Smooth muscle cell (in vitro differentiated cells): ENCODE data around the gene PHF23. TPM values are rescaled to one million over a fixed set of nuclear protein-coding genes. Genes with fewer than 3 reads are reported as not detected.

Source experiments
- DNase-seq: peaks from one replicate; lab custom pipeline; 2025; ENCODE audit not compliant: unreplicated experiment; lab: John Stamatoyannopoulos, UW
- H2AFZ ChIP-seq: fragments of 200-600 bp; sonication (generic); 2 replicates; pipeline ENCODE4 v1.6.0; 2016; ENCODE audit warnings: antibody characterized with exemption, low read depth, mild to moderate bottlenecking
- H3F3A ChIP-seq: fragments of 200-600 bp; sonication (generic); 2 replicates; pipeline ENCODE4 v1.6.0; 2017; ENCODE audit warnings: antibody characterized with exemption, low read depth
- H3K27ac ChIP-seq: fragments of 200-600 bp; sonication (generic); 2 replicates; pipeline ENCODE4 v1.5.1; 2016; ENCODE audit warnings: low read depth, mild to moderate bottlenecking
- H3K27me3 ChIP-seq: fragments of 200-600 bp; sonication (generic); 2 replicates; pipeline ENCODE4 v1.6.1; 2016; ENCODE audit warnings: low read depth, mild to moderate bottlenecking
- H3K36me3 ChIP-seq: fragments of 200-600 bp; sonication (generic); 2 replicates; pipeline ENCODE4 v1.5.1; 2016; ENCODE audit warnings: low read depth
- H3K4me1 ChIP-seq: fragments of 200-600 bp; sonication (generic); 2 replicates; pipeline ENCODE4 v1.5.1; 2016; ENCODE audit warnings: low read depth
- H3K4me2 ChIP-seq: fragments of 200-600 bp; sonication (generic); 2 replicates; pipeline ENCODE4 v1.6.0; 2016; ENCODE audit warnings: mild to moderate bottlenecking
- H3K4me3 ChIP-seq: fragments of 200-600 bp; sonication (generic); 2 replicates; pipeline ENCODE4 v1.5.1; 2016; ENCODE audit warnings: mild to moderate bottlenecking
- H3K79me2 ChIP-seq: fragments of 200-600 bp; sonication (generic); 2 replicates; pipeline ENCODE4 v1.6.0; 2016; ENCODE audit warnings: low read depth, mild to moderate bottlenecking
- H3K9ac ChIP-seq: fragments of 200-600 bp; sonication (generic); 2 replicates; pipeline ENCODE4 v1.6.0; 2016; ENCODE audit warnings: low read depth
- H3K9me3 ChIP-seq: fragments of 200-600 bp; sonication (generic); replicated peaks from 2 replicates; pipeline ENCODE4 v1.5.1; 2016; ENCODE audit warnings: low read depth
- H4K20me1 ChIP-seq: fragments of 200-600 bp; sonication (generic); 2 replicates; pipeline ENCODE4 v1.6.0; 2016; ENCODE audit warnings: low read depth
- WGBS: methylation state at CpG from one replicate; pipeline ENCODE4 v1.1.7; 2016; ENCODE audit warnings: low lambda C conversion rate; 5-methylcytosine and 5-hydroxymethylcytosine counted together
- polyA plus RNA-seq: library from polyadenylated mRNA; unstranded; fragments of >200 nt; fragmentation: Nextera tagmentation; extraction: Ambion mirVana; gene quantifications from 2 replicates; pipeline ENCODE4 v1.2.1, GENCODE V29; 2016
- total RNA-seq: library from RNA; depleted of rRNA; stranded (reverse); fragments of >200 nt; gene quantifications from 2 replicates; pipeline ENCODE4 v1.2.3, GENCODE V29; 2014
- TF ChIP-seq, protein P1 (sequence below): fragments of 200-600 bp; sonication (generic); IDR thresholded peaks from 2 replicates; pipeline ENCODE4 v1.5.1; 2017; ENCODE audit warnings: borderline replicate concordance, mild to moderate bottlenecking, antibody characterized with exemption; ENCODE audit not compliant: insufficient read depth, poor library complexity, severe bottlenecking

Gene PHF23
- total and polyA plus RNA-seq, 2 experiments from 2014 or later, result 33.8 to 48.5 TPM

DNA sequence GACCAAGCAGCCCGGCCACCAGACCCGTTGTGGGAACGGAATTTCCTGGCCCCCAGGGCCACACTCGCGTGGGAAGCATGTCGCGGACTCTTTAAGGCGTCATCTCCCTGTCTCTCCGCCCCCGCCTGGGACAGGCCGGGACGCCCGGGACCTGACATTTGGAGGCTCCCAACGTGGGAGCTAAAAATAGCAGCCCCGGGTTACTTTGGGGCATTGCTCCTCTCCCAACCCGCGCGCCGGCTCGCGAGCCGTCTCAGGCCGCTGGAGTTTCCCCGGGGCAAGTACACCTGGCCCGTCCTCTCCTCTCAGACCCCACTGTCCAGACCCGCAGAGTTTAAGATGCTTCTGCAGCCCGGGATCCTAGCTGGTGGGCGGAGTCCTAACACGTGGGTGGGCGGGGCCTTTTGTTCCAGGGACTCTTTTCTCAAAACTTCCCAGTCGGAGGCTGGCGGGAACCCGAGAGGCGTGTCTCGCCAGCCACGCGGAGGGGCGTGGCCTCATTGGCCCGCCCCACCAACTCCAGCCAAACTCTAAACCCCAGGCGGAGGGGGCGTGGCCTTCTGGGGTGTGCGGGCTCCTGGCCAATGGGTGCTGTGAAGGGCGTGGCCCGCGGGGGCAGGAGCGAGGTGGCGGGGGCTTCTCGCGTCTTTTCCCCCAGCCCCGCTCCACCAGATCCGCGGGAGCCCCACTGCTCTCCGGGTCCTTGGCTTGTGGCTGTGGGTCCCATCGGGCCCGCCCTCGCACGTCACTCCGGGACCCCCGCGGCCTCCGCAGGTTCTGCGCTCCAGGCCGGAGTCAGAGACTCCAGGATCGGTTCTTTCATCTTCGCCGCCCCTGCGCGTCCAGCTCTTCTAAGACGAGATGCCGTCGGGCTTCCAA lies 42.1 kb upstream of the PHF23 start, which contains the start of gene SLC2A4:
SLC2A4 (plus strand) TSS at position 645 of the 879 bp plus-strand sequence; CDS start at position 862, 217 bp downstream.
- Histone ChIP-seq H3K79me2 (no peaks in the 10 kb centered on the region), H3K36me3 (no peaks in the 10 kb centered on the region), H3K4me2 (peak within 1 kb of the TSS; percentile 87), H3K27me3 (peaks cover 14% of the 10 kb centered on the region), H4K20me1 (no peaks in the 10 kb centered on the region), H3K4me3 (peak within 1 kb of the TSS; percentile 47), H2AFZ (peak within 1 kb of the TSS; percentile 70), H3K9ac (no peak within 1 kb of the TSS), H3K4me1 (no peaks in the 10 kb centered on the region), H3K9me3 (no peaks in the 10 kb centered on the region), H3K27ac (peak within 1 kb of the TSS; percentile 39), H3F3A (peaks cover 5% of the 10 kb centered on the region)
- TF ChIP-seq, protein P1, sequence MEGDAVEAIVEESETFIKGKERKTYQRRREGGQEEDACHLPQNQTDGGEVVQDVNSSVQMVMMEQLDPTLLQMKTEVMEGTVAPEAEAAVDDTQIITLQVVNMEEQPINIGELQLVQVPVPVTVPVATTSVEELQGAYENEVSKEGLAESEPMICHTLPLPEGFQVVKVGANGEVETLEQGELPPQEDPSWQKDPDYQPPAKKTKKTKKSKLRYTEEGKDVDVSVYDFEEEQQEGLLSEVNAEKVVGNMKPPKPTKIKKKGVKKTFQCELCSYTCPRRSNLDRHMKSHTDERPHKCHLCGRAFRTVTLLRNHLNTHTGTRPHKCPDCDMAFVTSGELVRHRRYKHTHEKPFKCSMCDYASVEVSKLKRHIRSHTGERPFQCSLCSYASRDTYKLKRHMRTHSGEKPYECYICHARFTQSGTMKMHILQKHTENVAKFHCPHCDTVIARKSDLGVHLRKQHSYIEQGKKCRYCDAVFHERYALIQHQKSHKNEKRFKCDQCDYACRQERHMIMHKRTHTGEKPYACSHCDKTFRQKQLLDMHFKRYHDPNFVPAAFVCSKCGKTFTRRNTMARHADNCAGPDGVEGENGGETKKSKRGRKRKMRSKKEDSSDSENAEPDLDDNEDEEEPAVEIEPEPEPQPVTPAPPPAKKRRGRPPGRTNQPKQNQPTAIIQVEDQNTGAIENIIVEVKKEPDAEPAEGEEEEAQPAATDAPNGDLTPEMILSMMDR, result no peak
- WGBS, result 2% methylated on average over 59 of the region's 71 CpGs
- DNase-seq, result peak; percentile 78

DNA sequence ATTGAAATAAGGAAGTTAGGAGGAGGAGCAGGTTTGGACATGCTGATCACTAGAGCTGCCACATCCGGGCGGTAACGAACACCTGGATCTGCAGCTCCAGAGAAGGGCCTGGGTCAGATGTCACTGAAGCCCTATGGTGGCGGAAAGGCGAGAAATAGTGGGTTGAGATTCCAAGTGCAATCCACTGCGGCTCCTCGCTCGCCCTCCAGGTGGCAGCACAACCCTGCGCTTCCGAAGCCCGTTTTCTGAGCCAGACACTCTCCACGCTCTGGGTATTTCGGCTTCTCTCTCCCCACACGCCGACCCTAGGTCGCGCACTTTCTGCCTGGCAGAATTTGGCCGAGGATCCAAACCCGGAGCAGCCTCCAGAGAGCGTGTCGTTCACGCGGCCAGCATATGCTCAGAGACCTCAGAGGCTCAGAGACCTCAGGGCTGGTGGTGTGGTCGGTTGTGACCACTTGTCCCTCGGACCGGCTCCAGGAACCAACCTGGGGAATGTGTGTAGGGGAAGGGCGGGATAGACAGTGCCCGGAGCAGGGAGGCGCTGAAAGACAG lies 41.3 kb upstream of the PHF23 start:
- Histone ChIP-seq H3K9ac (no peak overlapping the region), H3K27me3 (peaks cover 14% of the 10 kb centered on the region), H3K36me3 (no peaks in the 10 kb centered on the region), H3K9me3 (no peaks in the 10 kb centered on the region), H3K4me3 (peak overlapping the region; percentile 47), H3K4me1 (no peaks in the 10 kb centered on the region), H2AFZ (no peak overlapping the region), H3K4me2 (peak overlapping the region; percentile 87), H3F3A (peaks cover 5% of the 10 kb centered on the region), H3K79me2 (no peaks in the 10 kb centered on the region), H3K27ac (peak overlapping the region; percentile 39), H4K20me1 (no peaks in the 10 kb centered on the region)
- WGBS, result 1% methylated on average over 29 of the region's 29 CpGs
- peak; percentile 66 for DNase-seq
- TF ChIP-seq, protein P1, result peak; percentile 75

DNA sequence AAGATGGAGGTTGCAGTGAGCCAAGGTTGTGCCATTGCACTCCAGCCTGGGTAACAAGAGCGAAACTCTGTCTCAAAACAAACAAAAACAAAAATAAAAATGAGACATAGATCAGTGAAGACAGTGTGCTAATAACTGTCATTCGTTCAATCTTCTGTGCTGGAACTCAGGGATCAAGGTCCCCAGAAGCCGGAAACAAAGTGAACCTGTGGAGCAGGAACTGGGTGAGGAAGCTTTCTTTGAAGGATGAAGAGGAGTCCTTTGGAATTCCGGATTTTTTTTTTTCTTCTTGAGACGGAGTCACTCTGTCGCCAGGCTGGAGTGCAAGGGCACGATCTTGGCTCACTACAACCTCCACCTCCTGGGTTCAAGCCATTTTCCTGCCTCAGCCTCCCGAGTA lies 40.2 kb upstream of the PHF23 start:
- DNase-seq, result no peak
- Histone ChIP-seq H3K36me3 (no peaks in the 10 kb centered on the region), H3K27me3 (peaks cover 14% of the 10 kb centered on the region), H3K4me1 (no peaks in the 10 kb centered on the region), H3F3A (peaks cover 5% of the 10 kb centered on the region), H3K4me3 (no peak overlapping the region), H3K9ac (no peak overlapping the region), H3K27ac (no peak overlapping the region), H3K4me2 (no peak overlapping the region), H3K79me2 (no peaks in the 10 kb centered on the region), H4K20me1 (no peaks in the 10 kb centered on the region), H2AFZ (no peak overlapping the region), H3K9me3 (no peaks in the 10 kb centered on the region)
- 92% methylated on average over 8 of the region's 8 CpGs for WGBS
- TF ChIP-seq, protein P1, result no peak
